ENCODE data around the gene NKD2.

The NKD2 gene

GRCh38 chr5:1026700-1027621 lies 18.4 kb downstream of the NKD2 start:
- H3K4me1 ChIP-seq, result no peaks in the 10 kb centered on the region
- H3K9me3 ChIP-seq, result no peaks in the 10 kb centered on the region
- H3K27me3 ChIP-seq, result peaks cover 0 to 57% of the 10 kb centered on the region in 2 donors
- TF ChIP-seq CTCF (IDR thresholded peaks at IDR 0.05), result no peak
- no peak overlapping the region for H3K27ac ChIP-seq
- intact Hi-C loops (cut with DNase I; ENCODE audit: low total_unique reads), result no loop called here
- H3K4me3 ChIP-seq, result no peak overlapping the region
- no peaks in the 10 kb centered on the region for H3K36me3 ChIP-seq
- no peak for DNase-seq

- intact Hi-C loops (cut with DNase I; ENCODE audit: low total_unique reads), result no loop called here
- no peak for DNase-seq
Observed at GRCh38 chr5:1027631-1028441, 19.2 kb downstream of the NKD2 start.

GRCh38 chr5:1028481-1029281 lies 20.1 kb downstream of the NKD2 start:
- H3K4me3 ChIP-seq, result no peak overlapping the region
- no peaks in the 10 kb centered on the region for H3K36me3 ChIP-seq
- no peak for TF ChIP-seq CTCF (IDR thresholded peaks at IDR 0.05)
- intact Hi-C loops (cut with DNase I; ENCODE audit: low total_unique reads), result no loop called here
- H3K9me3 ChIP-seq, result no peaks in the 10 kb centered on the region
- no peaks in the 10 kb centered on the region for H3K4me1 ChIP-seq
- no peak overlapping the region for H3K27ac ChIP-seq
- no peak for DNase-seq
- peaks cover 0 to 73% of the 10 kb centered on the region in 2 donors for H3K27me3 ChIP-seq

More at GRCh38 chr5:1027631-1028441, 19.2 kb downstream of the NKD2 start:
- Histone ChIP-seq H3K27me3 (peaks cover 0 to 65% of the 10 kb centered on the region in 2 donors), H3K4me3 (no peak overlapping the region), H3K27ac (no peak overlapping the region), H3K4me1 (no peaks in the 10 kb centered on the region), H3K9me3 (no peaks in the 10 kb centered on the region), H3K36me3 (no peaks in the 10 kb centered on the region)
- no peak for TF ChIP-seq CTCF (IDR thresholded peaks at IDR 0.05)

GRCh38 chr5:1029282-1029944 lies 20.8 kb downstream of the NKD2 start:
- H3K4me3 ChIP-seq, result no peak overlapping the region
- no peak for DNase-seq
- intact Hi-C loops (cut with DNase I; ENCODE audit: low total_unique reads), result no loop called here
- H3K9me3 ChIP-seq, result no peaks in the 10 kb centered on the region
- H3K27ac ChIP-seq, result no peak overlapping the region
- no peaks in the 10 kb centered on the region for H3K4me1 ChIP-seq
- no peak for TF ChIP-seq CTCF (IDR thresholded peaks at IDR 0.05)
- H3K27me3 ChIP-seq, result peaks cover 0 to 76% of the 10 kb centered on the region in 2 donors
- H3K36me3 ChIP-seq, result no peaks in the 10 kb centered on the region

All from tibial artery (tissue), 4 donors.